ENCODE results near the gene DLX1.
"Not testable (repeated sequence)": the region's sequence is repeated elsewhere in the genome, so short reads cannot be mapped to it uniquely, and the experiment has no call there.

DLX1 gene

DNA sequence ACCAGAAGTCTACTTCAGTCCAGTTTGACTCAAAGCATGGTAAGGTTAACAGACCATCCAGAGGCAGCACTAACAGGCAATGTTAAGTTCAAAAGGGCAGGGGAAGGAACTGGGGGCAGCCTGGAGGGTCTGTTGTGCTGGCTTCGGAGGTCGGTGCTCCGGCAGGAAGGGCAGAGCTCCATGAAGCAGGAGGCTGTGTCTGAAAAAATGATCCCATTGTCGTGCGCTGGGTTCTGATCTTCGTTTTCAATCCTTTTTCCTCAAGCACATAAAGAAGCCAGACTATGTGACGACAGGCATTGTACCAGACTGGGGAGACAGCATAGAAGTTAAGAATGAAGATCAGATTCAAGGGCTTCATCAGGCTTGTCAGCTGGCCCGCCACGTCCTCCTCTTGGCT lies 21.9 kb upstream of the DLX1 start:
- no peak for DNase-seq (ENCODE audit: low read depth in 2 of 2)

DNA sequence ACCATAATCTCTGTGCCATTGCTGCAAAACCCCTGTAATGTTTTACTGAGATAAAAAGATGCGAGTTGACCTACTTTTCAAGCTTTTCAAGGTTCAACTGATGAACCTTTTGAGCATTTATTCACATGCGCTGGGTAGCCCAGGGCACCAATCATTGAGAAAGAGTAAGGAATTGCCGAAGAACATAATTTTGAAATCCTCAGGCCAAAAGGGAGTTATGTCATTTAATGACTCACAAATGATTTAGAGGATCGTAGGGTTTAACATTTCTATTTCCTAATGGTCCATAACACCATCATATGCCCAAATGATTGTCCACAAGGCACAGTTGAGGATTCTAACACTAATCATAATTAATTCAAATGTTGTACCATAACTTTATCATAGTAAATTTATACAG lies 20.2 kb upstream of the DLX1 start:
- no peak for DNase-seq (ENCODE audit: low read depth in 2 of 2)

DNA sequence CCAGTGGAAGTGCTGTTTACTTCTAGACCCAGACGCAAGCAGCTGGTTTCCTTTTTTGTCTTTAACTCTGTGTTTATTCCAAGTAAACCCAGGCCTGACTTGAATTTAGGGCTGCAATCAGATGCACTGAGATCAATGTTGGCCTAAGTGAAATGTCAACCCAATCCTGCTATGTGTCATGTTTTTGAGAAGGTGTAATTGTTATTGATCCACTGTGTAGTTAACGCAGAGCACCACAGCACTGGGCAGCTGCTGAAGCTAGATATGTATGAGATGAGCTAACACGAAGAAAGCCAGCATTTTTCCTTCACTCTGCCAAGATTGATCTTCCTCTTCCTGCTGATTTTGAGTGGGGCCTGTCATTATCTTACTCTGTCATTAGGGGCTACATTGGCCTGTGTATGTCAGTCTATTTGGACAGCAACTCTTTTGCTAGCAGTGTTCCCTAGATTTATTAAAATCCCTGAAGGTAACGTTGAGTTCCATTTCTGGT lies 18.9 kb upstream of the DLX1 start:
- DNase-seq (ENCODE audit: low read depth in 2 of 2): no peak

DNA sequence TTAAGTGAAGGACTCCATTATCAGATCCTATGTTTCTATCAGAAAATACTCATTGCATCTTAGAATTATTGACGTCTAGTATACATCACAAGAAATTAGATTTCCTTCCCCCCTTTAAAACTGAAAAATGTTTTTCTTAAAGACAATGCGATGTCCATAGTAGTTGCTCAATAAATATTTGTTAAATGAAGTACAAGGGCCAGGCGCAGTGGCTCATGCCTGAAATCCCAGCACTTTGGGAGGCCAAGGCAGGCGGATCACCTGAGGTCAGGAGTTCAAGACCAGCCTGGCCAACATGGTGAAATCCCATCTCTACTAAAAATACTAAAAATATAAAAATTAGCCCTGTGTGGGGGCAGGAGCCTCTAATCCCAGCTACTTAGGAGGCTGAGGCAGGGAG lies 17.4 kb upstream of the DLX1 start:
- not testable (repeated sequence) for DNase-seq (ENCODE audit: low read depth in 2 of 2)

DNA sequence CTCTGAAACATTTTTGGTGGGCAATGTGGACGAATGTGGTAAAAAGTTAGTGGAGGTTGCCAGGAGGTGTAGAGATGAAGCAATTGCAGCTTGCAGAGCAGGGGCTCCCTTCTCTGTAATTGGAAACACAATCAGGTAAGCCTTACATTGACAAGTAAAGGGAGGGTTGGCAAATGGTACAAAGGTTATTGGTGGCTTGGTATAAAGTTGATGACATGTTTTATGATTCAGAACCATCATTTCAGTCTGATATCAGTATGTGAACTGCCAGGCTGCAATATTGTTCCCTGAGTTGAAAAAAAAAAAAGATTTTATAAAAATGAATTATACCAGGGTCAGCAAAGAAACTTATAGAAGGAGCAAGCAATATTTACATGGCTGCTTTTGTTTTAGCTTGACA lies 14.4 kb upstream of the DLX1 start:
- DNase-seq (ENCODE audit: low read depth in 2 of 2): no peak

DNA sequence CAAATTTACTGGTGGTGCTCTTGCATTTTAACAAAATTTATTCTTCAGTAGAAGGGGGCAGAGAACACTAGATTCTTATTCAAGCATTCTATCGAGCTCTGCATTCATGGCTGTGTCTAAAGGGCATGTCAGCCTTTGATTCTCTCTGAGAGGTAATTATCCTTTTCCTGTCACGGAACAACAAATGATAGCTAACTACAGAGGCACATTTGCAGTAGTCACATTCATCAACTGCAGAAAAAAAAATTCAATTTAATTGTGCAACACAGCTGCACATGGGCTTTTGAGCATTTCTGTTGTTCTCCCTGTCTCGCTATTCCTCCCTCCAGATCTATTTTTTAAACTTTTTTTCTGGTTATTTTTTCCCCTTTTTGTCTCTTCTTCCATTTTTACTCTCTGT lies 13.0 kb upstream of the DLX1 start:
- DNase-seq (ENCODE audit: low read depth in 2 of 2): no peak

DNA sequence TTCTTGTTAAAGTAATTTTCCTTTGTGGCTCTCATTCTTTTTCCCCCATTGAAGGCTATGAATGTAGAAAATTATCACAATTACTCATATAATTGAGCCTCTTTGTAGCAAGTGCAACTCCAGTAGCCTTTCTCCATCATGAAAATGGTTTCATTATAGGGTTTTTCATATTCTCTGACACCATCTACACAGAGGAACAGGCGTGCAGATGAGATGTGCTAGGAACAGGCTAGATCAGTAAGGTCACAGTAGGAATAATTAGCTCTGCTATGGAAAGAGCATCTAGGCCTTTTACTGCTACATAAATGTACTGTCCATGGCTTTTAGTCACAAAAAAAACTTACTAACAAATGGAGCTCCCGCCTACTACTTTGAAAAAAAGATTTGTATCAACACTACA lies 12.6 kb upstream of the DLX1 start:
- no peak for DNase-seq (ENCODE audit: low read depth in 2 of 2)

DNA sequence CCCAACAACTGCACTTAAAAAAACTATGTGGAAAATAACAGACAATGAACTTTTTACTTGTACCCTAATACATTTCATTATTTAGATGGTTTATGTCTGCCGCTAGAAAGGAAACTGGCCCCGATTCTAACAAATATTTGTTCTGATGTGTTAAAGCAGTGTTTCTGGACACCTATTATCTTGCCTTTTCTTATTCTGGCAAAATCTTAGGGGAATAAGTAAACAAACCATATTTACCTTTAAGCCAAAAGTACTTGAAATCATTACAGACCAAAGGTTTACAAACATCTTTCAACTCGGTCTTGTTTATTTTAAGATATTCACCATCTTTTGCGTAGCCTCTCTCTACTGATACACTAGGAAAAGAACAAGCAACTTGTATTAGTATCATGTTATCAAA lies 11.8 kb upstream of the DLX1 start:
- DNase-seq (ENCODE audit: low read depth in 2 of 2): no peak

DNA sequence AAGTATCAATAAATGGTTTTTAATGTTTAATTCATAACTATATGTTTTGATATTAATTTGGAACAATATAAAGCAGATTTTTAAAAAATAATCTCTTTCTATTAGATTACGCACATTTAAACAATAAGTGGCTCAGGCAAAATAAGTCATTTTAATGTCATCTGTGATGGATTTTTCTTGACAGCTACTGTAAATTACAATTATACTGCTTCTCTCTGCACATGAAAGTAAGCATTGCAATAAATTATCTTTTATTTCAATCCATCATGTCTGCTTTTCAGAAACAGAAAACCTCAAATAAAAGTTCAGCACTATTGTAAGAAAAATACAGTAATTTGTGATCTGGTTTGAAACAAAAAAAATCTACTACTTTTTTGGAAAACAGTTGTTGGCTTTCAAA lies 11.1 kb upstream of the DLX1 start:
- no peak for DNase-seq (ENCODE audit: low read depth in 2 of 2)

DNA sequence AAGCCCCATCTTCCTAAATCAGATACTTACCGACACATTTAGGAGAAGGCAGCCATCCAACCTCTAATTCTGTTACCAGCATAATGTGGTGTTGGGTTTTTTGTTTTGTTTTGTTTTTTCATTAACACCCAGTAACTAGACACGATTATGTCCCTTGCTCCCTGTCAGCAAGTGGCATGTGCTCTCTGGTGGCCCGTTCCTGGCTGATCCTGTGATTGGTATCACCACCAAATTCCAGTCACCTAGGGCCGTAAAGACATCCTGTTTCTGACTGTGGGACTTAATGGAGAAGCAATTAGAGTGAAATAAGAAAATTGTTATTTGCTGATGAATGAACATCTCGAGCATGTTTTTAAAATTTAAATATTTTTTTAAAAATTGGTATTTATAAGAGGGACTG lies 5.9 kb upstream of the DLX1 start:
- no peak for DNase-seq (ENCODE audit: low read depth in 2 of 2)

DNA sequence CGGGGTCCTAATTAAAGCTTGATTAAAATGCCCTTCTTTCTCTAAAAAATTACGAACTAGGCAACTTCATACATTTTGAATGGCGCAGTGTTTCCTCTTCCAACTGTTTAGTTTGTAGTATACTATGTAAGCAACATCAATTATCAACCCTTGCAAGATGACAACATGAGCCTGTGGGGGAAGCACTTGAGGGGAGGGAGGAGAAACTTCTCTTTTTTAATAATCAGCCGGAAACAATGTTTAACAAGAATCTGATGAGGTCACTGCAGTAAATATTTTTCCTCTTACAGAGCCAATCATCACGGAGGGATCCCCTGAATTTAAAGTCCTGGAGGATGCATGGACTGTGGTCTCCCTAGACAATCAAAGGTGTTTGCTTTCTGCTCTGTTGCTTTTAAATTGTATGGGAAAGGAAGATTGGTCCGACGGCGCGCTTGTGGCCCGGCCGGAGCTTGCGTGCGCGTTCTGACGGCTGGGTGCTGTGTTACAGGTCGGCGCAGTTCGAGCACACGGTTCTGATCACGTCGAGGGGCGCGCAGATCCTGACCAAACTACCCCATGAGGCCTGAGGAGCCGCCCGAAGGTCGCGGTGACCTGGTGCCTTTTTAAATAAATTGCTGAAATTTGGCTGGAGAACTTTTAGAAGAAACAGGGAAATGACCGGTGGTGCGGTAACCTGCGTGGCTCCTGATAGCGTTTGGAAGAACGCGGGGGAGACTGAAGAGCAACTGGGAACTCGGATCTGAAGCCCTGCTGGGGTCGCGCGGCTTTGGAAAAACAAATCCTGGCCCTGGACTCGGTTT lies 5.3 kb upstream of the DLX1 start:
- DNase-seq (ENCODE audit: low read depth in 2 of 2): no peak

DNA sequence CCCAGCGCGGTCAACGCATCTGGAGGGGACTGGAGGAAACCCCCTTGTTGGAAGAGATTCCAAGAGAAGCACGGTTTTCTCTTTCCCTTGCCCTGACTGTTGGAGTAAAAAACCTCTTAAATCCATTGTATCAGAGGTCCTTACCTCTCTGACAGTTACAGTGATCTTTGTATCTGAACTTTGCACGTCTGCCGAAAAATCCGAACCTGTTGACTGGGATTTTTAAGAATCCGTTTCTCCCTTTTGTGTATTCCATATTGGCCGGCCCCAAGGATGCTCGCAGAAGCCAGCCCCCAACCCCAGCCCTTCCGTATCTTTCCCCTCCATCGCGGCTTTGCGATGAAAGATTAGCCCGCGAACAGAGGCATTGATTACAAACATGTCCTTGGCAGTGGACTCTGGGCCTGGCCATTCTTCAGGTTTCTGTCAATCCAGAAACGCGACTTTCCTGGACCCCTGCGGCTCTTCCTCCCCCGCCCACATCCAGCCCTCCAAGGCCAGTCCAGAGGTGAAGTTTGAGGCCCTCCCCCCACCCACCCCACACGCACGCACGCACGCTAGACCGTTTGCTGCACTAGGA lies 4.6 kb upstream of the DLX1 start:
- DNase-seq (ENCODE audit: low read depth in 2 of 2): no peak

DNA sequence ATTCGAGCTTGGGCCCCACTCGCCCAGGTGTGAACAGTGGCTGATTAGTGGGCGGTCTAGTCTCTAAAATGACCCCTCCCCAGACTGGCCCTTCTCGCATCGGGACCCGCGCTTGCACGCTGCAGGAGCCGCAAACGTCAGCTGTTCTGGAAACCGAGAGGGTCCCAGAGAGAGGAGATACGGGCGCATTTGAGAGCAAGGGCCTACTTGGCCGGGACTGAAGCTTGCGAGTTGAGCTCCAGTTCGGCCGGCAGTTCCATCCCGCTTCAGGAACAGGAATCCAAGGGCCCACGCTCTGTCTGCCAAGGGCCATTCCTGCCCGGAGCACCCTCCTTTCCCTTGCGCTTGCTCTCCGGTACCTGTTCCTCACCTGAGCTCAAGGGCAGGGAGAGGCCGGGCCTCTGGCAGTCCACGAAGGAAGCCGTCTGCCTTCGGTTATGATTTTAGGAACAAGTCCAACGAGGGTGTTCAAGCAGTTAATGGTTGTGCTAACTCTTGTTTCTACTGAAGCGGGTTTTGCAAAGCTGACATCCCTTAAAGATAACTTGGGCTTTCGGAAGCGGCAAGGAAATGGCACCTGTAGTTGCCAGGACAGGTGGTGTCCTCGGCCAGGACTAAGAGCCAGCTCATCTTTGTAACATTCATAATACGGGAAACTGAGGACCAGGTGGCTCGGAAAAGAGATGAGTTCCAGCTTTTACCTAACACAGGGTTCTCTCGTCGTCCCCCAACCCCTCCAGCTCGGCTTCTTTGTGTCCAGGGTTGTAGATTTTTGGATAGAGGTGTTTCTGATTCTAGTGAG lies 3.9 kb upstream of the DLX1 start:
- no peak for DNase-seq (ENCODE audit: low read depth in 2 of 2)

DNA sequence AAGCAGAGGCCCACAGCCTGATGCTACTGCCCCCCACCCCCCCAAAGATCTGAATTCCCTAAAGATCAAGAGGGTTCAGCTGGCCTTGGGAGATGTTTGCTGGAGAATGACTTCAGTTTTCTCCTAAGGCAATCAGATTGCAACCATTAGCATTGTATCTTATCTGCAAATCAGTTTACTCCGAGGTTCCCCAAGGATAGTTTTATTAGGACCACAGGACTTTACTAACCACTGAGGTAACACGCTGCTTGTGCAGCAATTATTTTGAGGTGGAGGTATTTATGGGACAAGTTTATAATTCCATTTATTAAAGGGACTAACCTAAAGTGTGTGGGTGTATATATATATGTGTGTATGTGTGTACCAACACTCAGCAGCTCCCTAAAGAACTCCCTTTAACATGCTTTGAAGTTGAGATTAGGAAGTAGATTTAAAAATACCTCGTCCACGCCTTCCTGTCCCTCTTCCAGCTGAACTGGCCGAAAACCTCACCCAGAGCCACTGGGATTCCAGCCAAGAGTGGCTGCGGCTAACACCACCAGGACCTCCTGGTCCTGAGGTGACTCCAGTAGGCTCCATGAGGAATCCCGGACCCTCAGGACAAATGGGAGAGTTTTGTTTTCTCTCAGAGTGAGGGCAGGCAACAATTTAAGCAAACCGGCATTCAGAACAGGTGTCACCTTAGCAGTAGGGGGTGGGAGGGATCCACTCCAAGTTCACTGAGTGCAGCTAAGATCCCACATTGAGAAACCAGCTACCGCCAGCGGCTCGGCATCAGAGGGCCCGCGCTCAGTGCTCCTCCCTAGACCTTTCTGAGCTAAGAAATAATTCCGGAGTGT lies 3.0 kb upstream of the DLX1 start:
- no peak for DNase-seq (ENCODE audit: low read depth in 2 of 2)

DNA sequence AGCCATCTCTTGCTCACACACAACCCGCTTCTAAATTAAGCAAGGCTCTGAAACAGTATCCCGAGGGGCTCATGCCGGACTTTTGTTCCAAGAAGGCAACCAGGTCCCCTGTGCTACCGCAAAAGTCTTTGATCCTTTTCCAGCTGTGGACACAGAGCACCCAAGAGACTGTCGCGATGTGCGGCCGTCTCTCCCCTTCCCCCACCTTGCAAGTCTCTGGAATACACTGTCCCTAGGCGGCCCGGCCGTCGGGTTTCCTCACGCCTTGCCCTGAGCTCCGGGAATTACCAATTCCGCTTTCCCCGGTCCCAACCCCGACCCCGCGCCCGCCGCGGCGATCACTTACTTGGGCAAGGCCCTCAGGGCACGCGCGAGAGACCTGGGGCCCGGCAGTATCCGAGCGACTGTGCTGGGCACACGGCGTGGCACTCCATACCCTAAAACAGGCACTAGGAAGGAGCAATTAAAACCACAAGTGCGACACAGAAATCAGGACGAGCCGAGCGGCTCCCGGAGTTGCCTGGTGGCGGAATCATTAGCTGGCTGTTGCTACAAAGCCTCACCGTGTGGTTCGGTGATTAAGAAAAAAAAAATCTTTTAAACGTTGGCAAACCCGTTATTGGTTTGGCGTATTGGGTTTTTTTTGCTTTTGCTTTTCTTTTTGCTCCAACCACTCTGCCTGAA lies 2.2 kb upstream of the DLX1 start:
- no peak for DNase-seq (ENCODE audit: low read depth in 2 of 2)

DNA sequence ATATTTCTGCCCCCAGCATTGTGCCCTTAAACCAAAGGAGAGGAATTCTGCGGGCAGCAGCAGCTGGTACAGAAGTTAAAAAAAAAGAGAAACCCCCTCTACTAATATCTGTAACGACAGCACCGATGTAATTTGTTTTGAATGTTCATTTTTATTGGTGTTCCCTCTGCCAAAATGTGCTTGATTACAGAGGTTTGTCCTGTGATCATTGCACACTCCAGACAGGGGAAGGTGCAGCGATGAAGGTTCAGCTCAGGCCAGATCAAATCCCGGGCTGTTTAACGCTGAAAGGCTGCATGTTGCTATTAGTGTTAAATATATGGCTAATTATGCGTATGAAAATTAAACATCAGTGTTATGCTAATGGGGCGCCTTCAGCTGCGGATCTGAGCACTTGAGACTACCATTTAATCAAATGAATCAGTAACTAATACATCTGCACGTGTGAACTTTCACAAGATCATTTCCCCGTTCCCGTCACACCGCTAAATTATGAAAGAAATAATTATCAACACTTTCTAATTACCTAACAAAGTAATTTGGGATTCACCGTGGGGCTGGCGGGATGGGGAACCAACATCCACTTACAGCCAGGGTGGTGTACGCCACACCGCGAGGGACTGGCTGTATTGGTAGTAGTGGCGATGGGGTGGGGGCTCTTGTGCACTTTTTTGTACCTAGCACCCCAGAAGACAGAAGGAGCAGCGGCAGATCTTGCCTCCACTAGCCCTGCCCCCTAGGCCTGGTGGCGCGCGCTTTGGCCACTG lies 1.5 kb upstream of the DLX1 start:
- no peak for DNase-seq (ENCODE audit: low read depth in 2 of 2)

DNA sequence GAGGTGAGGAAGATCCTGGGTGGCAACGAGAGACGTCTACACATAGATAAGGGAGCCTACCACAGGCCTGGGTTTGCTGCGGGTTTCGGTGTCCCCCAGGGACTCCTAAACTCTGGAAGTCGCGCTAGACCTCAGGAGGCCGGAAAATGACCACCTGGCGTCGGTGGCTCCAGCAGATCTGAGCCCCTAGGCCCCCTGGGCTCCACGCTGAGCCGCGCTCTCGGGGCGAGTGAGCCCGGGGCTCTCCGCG lies 987 bp upstream of the DLX1 start:
- no peak for DNase-seq (ENCODE audit: low read depth in 2 of 2)

DNA sequence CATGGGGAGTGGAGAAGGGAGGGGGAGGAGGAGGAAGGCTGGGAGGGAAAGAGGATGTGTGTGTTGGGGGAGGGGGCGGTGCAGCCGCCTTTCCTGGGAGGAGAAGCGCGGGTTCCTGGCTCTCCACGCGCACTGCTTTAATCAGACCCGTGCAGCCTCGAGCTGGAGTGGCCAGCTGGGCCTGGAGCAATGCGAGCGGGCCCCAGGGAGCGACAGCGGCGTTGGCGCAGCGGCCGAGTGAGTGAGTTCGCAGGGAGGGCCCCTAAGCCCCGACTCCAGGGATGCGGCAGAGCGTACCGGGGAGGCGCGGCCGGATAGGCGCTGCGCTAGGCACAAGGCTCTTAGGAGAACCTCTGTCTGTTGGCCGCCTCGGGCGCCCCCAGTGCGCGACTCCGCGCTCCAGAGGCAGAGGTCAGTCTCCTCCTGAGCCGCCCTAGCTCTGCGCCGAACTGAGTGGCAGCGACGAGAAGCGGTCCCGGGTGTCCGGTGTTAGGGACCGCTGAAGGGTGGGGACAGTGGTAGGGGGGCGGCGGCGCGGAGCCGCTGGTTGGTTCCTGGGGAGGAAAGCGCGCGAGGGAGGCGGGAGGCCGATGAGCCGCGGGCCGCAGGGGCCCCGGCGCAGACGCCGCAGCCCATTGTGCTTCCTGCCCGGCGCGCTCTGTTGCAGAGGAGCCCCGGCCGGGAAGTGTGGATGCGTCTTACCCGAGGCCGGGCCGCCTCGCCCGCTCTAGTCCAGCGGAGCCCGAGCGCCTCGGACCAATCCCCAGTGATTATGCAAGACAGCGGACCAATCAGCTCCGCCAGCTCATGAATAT lies 455 bp upstream of the DLX1 start:
- DNase-seq (ENCODE audit: low read depth in 2 of 2): no peak

DNA sequence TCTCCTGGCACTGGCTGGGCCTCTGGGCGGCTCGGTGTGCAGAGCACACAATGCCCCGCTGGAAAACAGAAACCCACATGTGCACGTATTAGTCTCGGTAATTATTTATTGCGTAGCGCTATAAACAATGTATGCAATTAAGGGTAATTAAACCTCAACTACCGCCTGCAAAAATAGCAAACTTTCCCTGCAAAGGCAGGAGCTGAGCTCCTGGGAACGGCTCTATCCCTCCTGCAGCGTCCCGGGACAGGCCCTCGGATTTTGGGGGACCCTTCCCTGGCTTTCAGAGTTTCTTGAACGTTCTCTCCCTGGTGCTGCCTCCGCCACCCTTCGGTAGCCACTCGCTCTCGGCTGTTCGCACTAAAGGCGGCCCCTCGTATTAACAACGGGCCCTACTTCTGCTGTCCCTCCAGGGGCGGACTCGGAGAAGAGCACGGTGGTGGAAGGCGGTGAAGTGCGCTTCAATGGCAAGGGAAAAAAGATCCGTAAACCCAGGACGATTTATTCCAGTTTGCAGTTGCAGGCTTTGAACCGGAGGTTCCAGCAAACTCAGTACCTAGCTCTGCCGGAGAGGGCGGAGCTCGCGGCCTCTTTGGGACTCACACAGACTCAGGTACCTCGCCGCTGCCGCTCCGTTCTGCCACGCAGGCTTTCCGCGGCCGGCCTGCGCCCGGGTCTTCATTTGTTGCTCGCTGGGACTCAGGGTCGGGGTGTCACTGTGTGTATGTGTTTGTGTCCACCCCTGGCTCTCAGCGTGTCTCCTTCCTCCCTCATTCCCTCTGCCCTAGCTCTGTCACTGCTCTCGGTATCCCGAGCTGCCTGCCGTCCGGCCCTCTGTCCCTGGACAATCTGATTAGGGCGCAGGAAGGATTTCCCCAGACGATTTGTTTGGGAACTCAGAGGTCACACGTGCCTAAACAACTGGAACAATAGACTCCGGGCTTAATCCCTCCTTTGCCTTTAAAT lies 1.2 kb downstream of the DLX1 start:
- DNase-seq (ENCODE audit: low read depth in 2 of 2): no peak

All from stimulated activated CD4-positive, alpha-beta T cell treated with anti-CD3 and anti-CD28 coated beads, Interleukin-12 subunit alpha, Interleukin-12 subunit beta, amount 100 ng/mL, for 24 hours (primary cell).